ENCODE measurements around the gene TEX14.
"Not testable (repeated sequence)": the region's sequence is repeated elsewhere in the genome, so short reads cannot be mapped to it uniquely, and the experiment has no call there.

Gene TEX14

GRCh38 chr17:58691701-58692238, at the start of gene TEX14:
TSS of gene TEX14 (minus strand) at chr17:58692045. CDS start at chr17:58652001, 40,044 bp downstream.
- no peak for DNase-seq

GRCh38 chr17:58741121-58741625, 49.3 kb upstream of the TEX14 start:
- no peak for DNase-seq

DNA sequence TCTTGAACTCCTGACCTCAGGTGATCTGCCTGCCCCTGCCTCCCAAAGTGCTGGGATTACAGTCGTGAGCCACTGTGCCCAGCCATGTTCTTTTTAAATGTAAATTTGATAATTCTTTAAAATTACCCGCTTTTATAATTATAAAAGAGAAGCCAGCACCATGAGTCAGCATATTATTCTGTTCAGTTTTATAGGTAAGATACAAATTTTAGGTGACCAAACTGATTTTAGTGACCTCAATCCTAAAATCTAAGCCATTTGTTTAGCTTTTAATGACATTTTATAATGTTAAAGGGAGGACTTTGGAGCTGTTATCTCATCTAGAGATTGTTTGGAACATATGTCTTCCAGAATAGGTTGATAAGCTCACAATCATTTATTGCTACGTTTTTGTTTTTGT, 43.0 kb upstream of the TEX14 start:
- DNase-seq = no peak

DNA sequence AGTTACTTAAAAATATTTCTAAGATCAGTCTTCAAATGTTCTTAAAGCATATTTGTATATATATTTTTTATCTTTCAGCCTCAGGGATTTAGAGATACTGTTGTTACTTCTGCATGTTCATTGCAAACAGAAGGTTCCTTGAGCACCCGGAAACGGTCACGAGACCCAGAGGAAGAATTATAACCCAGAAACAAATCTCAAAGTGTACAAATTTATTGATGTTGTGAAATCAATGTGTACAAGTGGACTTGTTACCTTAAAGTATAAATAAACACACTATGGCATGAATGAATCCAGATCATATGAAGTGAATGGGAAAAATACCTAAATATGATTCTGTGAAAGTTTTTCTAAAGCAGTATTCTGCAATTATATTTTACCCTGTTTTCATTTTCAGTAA, 42.2 kb upstream of the TEX14 start:
- DNase-seq = no peak

GRCh38 chr17:58730937-58731336, 39.1 kb upstream of the TEX14 start:
- DNase-seq = no peak

GRCh38 chr17:58728798-58729197, 37.0 kb upstream of the TEX14 start:
- DNase-seq = no peak

- peak; percentile 6 for DNase-seq
Observed at GRCh38 chr17:58722696-58723095, 30.9 kb upstream of the TEX14 start.

GRCh38 chr17:58722274-58722673, 30.4 kb upstream of the TEX14 start:
- DNase-seq = no peak

- no peak for DNase-seq
Observed at GRCh38 chr17:58710948-58711552, 19.2 kb upstream of the TEX14 start.

DNA sequence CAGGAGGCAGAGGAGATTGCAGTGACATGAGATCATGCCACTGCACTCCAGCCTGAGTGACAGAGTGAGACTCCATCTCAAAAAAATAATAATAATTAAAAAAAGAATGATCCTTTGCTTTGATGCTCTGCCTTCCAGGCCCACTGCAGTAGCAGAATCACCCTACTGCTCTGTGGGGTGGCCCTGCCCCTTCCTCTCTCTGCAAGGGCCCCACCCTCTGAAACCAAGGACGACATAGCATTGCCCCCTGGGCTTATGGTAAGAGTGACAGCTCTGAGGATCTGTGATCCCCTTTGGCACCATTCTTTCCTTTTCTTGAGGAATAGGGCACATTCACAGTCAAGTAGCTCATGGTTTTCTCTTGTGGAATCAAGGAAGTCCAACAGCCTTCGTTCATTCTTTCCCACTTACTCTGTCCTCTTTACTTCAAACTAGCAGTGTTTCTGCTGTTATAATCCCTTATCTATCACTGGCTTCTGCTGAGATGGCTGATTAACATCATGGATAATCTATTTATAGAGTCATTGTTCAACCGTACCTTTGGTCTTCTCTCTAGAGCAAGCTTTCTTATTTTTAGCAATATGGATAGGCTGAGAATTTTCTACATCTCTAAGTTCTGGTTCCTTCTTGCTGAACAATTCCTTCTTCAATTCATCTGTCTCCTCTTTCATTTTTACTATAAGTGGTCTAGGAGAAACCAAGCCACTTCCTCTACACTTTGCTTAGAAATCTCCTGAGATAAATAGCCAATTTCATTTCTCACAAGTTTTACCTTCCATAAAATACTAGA, 14.7 kb upstream of the TEX14 start:
- DNase-seq = no peak

- no peak for DNase-seq
Observed at GRCh38 chr17:58703916-58704286, 12.1 kb upstream of the TEX14 start.

DNA sequence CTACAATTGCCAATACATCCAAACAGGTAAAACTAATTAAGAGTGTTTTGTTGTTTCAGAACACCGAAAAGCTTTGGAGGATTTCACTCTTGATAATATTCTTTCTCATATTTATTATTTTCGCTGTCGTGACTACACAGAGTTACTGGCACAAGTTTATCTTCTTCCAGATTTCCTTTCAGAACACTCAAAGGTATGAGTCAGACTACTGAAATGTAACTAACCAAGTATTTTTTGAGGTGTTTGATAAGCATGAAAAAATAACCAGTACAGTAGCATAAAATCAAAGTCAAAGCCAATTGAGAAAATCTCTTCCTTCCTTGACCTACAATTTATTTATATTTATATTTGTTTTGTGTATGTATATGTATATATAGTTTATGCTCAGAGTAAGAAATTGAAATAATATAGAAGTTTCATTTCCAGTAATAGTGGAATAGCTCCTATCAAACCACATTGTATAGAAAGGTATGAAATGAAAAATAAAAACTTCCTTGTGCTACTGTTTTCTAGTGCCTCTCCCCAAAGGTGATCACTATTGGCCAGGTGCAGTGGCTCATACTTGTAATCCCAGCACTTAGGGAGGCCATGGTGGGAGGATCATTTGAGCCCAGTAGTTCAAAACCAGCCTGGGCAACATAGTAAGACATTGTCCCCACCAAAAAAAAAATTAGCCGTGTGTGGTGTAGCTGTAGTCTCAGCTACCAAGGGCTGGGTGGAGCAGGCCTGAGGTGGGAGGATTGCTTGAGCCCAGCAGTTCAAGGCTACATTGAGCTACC, 11.5 kb upstream of the TEX14 start:
- DNase-seq = no peak

- no peak for DNase-seq
Observed at GRCh38 chr17:58702708-58703107, 10.9 kb upstream of the TEX14 start.

- DNase-seq = no peak
Observed at GRCh38 chr17:58702045-58702476, 10.2 kb upstream of the TEX14 start.

DNA sequence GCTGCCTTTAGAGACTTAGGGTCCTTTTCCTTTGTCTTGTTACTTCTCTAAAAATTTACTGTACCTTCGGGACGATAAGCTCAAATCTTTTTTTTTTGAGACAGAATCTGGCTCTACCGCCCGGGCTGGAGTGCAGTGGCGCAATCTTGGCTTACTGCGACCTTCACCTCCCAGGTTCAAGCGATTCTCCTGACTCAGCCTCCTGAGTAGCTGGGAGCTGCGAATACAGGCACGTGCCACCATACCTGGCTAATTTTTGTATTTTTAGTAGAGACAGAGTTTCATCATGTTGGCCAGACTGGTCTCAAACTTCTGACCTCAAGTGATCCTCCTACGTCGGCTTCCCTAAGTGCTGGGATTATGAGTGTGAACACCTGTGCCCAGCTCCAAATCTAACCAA, 7.9 kb upstream of the TEX14 start:
- DNase-seq = no peak

DNA sequence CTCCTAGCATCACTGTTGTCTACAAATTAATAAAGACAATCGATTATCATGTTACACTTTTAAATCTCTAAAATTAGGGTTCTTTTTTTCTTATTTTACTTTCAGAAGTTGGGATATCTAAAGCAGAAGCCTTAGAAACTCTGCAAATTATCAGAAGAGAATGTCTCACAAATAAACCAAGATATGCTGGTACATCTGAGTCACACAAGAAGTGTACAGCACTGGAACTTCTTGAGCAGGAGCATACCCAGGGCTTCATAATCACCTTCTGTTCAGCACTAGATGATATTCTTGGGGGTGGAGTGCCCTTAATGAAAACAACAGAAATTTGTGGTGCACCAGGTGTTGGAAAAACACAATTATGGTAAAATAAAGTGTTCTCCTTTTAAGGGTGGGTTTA, 3.0 kb upstream of the TEX14 start:
- no peak for DNase-seq

GRCh38 chr17:58694302-58694701, 2.5 kb upstream of the TEX14 start:
- no peak for DNase-seq

- no peak for DNase-seq
Observed at GRCh38 chr17:58693751-58694150, 1.9 kb upstream of the TEX14 start.

DNA sequence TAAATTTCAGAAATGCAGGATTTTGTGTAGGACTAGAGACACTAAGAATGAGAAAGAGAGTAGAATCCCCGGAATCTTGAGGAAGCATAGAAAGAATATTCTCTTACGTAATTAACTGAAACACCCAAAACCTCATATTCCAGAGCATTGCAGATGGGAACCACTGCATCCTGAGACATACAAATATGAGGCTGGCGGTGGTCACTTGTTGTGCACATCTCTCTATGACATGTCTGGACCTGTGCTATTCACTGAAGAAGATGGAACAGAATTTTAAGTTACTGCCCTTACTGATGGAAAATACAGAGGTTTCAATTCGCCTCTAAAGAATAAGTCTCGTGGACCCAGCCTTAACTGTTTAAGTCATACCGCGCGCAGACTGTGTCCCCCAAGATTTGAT, 1.4 kb upstream of the TEX14 start:
- DNase-seq = no peak

DNA sequence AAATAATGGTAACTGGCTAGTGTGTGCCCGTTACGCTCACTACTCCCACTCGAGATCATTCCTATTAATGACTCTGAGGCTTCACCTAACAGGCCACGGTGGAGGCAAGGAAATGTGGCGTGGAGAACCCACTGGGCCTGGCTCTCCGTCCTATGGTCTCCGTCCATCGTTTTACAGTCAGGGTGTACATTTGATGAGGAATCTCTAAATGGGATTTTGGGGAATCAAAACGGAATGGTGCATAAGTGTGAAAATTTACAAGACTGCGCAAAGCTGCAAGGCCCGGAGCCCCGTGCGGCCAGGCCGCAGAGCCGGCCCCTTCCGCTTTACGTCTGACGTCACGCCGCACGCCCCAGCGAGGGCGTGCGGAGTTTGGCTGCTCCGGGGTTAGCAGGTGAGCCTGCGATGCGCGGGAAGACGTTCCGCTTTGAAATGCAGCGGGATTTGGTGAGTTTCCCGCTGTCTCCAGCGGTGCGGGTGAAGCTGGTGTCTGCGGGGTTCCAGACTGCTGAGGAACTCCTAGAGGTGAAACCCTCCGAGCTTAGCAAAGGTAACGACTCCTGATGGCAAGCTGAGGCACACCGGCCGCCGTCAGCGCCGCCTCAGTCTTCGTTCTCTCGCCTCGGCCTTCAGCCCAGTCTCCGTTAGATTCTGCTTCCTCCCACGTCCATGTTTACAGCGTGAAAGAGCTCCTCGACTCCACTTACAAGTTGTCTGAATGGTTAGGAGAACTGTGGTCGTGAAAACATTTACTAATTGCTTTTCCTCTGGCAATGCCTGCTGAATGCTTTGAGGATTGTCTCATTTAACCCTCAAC, 602 bp upstream of the TEX14 start, which contains the start of gene RAD51C:
Gene RAD51C (plus strand): TSS at position 364 of the 817 bp plus-strand sequence. CDS start 42 bp downstream, at position 406.
- DNase-seq = peak; percentile 69

DNA sequence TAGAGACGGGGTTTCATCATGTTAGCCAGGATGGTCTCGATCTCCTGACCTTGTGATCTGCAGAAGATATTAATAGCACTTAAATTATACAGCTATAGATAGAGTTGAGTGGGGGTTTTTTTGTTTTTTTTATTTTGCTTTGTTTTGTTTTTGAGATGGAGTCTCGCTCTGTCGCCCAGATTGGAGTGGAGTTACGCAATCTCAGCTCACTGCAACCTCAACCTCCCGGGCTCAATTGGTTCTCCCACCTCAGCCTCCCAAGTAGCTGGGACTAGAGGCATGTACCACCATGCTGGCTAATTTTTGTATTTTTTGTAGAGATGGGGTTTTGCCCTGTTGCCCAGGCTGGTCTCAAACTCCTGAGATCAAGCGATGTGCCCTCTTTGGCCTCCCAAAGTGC, 1.8 kb downstream of the TEX14 start:
- DNase-seq = not testable (repeated sequence)

DNA sequence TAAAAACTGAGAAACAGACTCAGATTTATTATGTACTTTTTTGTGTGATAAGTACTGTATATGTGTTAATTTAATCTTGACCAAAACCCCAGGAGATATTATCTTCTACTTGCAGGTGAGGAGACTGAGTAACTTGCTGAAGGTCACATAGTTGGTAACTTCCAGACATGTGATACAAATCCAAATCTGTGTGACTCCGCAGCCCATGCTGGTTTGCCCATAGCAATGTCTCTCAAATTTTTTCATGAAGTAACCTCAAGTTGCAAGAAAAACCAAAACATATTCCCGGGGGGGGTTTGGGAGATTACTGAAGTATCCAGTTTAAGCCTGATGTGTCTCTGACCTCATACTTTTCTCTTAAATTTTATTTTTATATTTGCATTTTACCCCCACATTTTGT, 3.3 kb downstream of the TEX14 start:
- no peak for DNase-seq

Measured in NCI-H526 treated with DMSO at 0.1 percent for 48 hours (cell line).